ENCODE measurements around the gene DTD1.

DNA sequence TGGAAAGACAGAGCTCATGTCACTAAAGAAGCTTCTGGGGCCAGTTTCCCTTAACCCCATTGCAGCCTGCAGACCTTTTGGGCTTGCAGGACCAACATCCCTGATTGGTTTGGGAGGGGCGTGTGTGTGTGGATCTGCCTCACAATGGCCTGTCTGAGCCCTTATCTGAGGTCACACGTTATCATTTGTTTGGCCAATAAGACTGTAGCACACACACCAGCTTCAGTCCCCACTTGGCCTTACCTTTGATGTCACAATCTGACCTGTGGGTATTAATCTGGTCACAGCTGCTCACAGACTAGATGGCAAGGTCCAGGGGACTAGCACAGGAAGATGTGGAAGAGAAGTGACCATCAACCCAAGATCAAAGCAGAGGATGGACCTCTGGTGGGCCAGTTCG, 225.6 kb downstream of the DTD1 start, which contains the start of gene SCP2D1:
- no peak for TF ChIP-seq CTCF (IDR thresholded peaks at IDR 0.05)
- TF ChIP-seq POLR2A (IDR thresholded peaks at IDR 0.05) = no peak

All from heart left ventricle (tissue), 13 donors.